Colonic mucosa (tissue), 4 donors: ENCODE measurements around the gene ATCAY. TPM values are rescaled to one million over a fixed set of nuclear protein-coding genes. Genes with fewer than 3 reads are reported as not detected.
"Not testable (repeated sequence)": the region's sequence is repeated elsewhere in the genome, so short reads cannot be mapped to it uniquely, and the experiment has no call there.

Source experiments
- DNase-seq: peaks from one replicate; pipeline ENCODE4 v3.0.0-alpha.2; 2020
- H3K27ac ChIP-seq: fragments of 200-600 bp; one replicate; pipeline ENCODE4 v1.8.0; 2021
- H3K27me3 ChIP-seq: fragments of 200-600 bp; one replicate; pipeline ENCODE4 v1.8.0; 2021
- H3K36me3 ChIP-seq: fragments of 200-600 bp; one replicate; pipeline ENCODE4 v1.8.0; 2021
- H3K4me1 ChIP-seq: fragments of 200-600 bp; one replicate; pipeline ENCODE4 v1.8.0; 2021; ENCODE audit warnings: mild to moderate bottlenecking
- H3K4me3 ChIP-seq: fragments of 200-600 bp; one replicate; pipeline ENCODE4 v1.8.0; 2021
- H3K9ac ChIP-seq, 2 donors: one replicate each; pipeline ENCODE4 v1.7.0; 2013; ENCODE audit warnings: control low read depth in 2 of 2, low read depth in 2 of 2, low read length in 2 of 2
- H3K9me3 ChIP-seq: fragments of 200-600 bp; one replicate; pipeline ENCODE4 v1.8.0; 2021
- CTCF ChIP-seq: fragments of 200-600 bp; IDR thresholded peaks from one replicate; pipeline ENCODE4 v1.8.0; 2022; ENCODE audit warnings: antibody characterized with exemption, mild to moderate bottlenecking
- intact Hi-C: fragments of 100-400 bp; cut with DNase I; formaldehyde crosslinking; loops from one replicate; pipeline ENCODE4 v1.14.1; 2022
- total RNA-seq, 2 donors: library from RNA; stranded (reverse); fragmentation: NEBNext Ultra II Directional in 1 of 2; extraction: Animal tissue kit (Norgen Biotek cat#: 25700) in 1 of 2; gene quantifications; one replicate each; pipeline ENCODE4 v1.2.1, GENCODE V29; 2021
- donor health status: healthy.
- donor health status: DM: no; HTN: no; CAD: no.
- donor health status: DM: no; HTN: no; CAD: no.

Gene ATCAY
- total RNA-seq, 2 donors from 2014 or later = 0.12 to 1.0 TPM

- Histone ChIP-seq H3K27me3 (peaks cover 31% of the 10 kb centered on the region), H3K9me3 (no peaks in the 10 kb centered on the region), H3K4me1 (no peaks in the 10 kb centered on the region), H3K4me3 (no peak overlapping the region), H3K9ac (no peak overlapping the region), H3K36me3 (no peaks in the 10 kb centered on the region), H3K27ac (no peak overlapping the region)
- no peak for TF ChIP-seq CTCF
- intact Hi-C loops = no loop called here
- DNase-seq = no peak
Observed at GRCh38 chr19:3881272-3882040, 971 bp downstream of the ATCAY start.

GRCh38 chr19:3882041-3882384 lies 1.5 kb downstream of the ATCAY start:
- H3K9me3 ChIP-seq = no peaks in the 10 kb centered on the region
- no peak for DNase-seq
- H3K27me3 ChIP-seq = peaks cover 31% of the 10 kb centered on the region
- H3K36me3 ChIP-seq = no peaks in the 10 kb centered on the region
- intact Hi-C loops = no loop called here
- H3K27ac ChIP-seq = no peak overlapping the region
- H3K9ac ChIP-seq = no peak overlapping the region
- H3K4me1 ChIP-seq = no peaks in the 10 kb centered on the region
- no peak for TF ChIP-seq CTCF
- no peak overlapping the region for H3K4me3 ChIP-seq

GRCh38 chr19:3890591-3890990 lies 10.1 kb downstream of the ATCAY start:
- intact Hi-C loops = no loop called here
- Histone ChIP-seq H3K27ac (no peak overlapping the region), H3K36me3 (no peaks in the 10 kb centered on the region), H3K27me3 (no peaks in the 10 kb centered on the region), H3K9ac (no peak overlapping the region), H3K4me3 (no peak overlapping the region), H3K4me1 (no peaks in the 10 kb centered on the region), H3K9me3 (no peaks in the 10 kb centered on the region)
- no peak for DNase-seq
- TF ChIP-seq CTCF = no peak

- no peak for DNase-seq
- no peaks in the 10 kb centered on the region for H3K36me3 ChIP-seq
- H3K27ac ChIP-seq = no peak overlapping the region
- H3K4me3 ChIP-seq = no peak overlapping the region
- no peak overlapping the region for H3K9ac ChIP-seq
- TF ChIP-seq CTCF = no peak
- intact Hi-C loops = no loop called here
- no peaks in the 10 kb centered on the region for H3K4me1 ChIP-seq
- no peaks in the 10 kb centered on the region for H3K9me3 ChIP-seq
- H3K27me3 ChIP-seq = no peaks in the 10 kb centered on the region
Observed at GRCh38 chr19:3893509-3894179, 13.2 kb downstream of the ATCAY start.

GRCh38 chr19:3894959-3895358 lies 14.5 kb downstream of the ATCAY start:
- DNase-seq, H3K9ac ChIP-seq, intact Hi-C loops: not testable (repeated sequence)

GRCh38 chr19:3895788-3896187 lies 15.3 kb downstream of the ATCAY start:
- no peaks in the 10 kb centered on the region for H3K27me3 ChIP-seq
- H3K27ac ChIP-seq = no peak overlapping the region
- TF ChIP-seq CTCF = no peak
- H3K9me3 ChIP-seq = no peaks in the 10 kb centered on the region
- H3K4me3 ChIP-seq = no peak overlapping the region
- no peak overlapping the region for H3K9ac ChIP-seq
- intact Hi-C loops = no loop called here
- H3K4me1 ChIP-seq = no peaks in the 10 kb centered on the region
- no peak for DNase-seq
- no peaks in the 10 kb centered on the region for H3K36me3 ChIP-seq

More at GRCh38 chr19:3894959-3895358, 14.5 kb downstream of the ATCAY start:
- not testable (repeated sequence) for H3K4me3 ChIP-seq, H3K27me3 ChIP-seq, H3K36me3 ChIP-seq, H3K4me1 ChIP-seq, H3K9me3 ChIP-seq, H3K27ac ChIP-seq
